AG08396 (cell line): ENCODE data around the gene GAL3ST1.

Experiments
- DNase-seq: peaks from one replicate; pipeline ENCODE4 v3.0.0; 2012; ENCODE audit warnings: low spot score, mixed read lengths

The GAL3ST1 gene

GRCh38 chr22:30531651-30532608 is 42.5 kb downstream of the GAL3ST1 start:
- no peak for DNase-seq

GRCh38 chr22:30526656-30527055 is 47.8 kb downstream of the GAL3ST1 start:
- no peak for DNase-seq

GRCh38 chr22:30523646-30524489 is 50.6 kb downstream of the GAL3ST1 start:
- no peak for DNase-seq

GRCh38 chr22:30521368-30522156 is 52.9 kb downstream of the GAL3ST1 start:
- DNase-seq: no peak

- no peak for DNase-seq
Measured at GRCh38 chr22:30519842-30520425, 54.5 kb downstream of the GAL3ST1 start.

- DNase-seq: no peak
Measured at GRCh38 chr22:30516731-30517130, 57.7 kb downstream of the GAL3ST1 start.

GRCh38 chr22:30516273-30516672 is 58.2 kb downstream of the GAL3ST1 start:
- DNase-seq: no peak

- DNase-seq: no peak
Measured at GRCh38 chr22:30514252-30514651, 60.2 kb downstream of the GAL3ST1 start.

- DNase-seq: no peak
Measured at GRCh38 chr22:30513462-30513861, 61.0 kb downstream of the GAL3ST1 start.

- DNase-seq: no peak
Measured at GRCh38 chr22:30511911-30512310, 62.6 kb downstream of the GAL3ST1 start.

GRCh38 chr22:30511109-30511508 is 63.4 kb downstream of the GAL3ST1 start:
- DNase-seq: no peak

GRCh38 chr22:30508216-30508615 is 66.2 kb downstream of the GAL3ST1 start:
- DNase-seq: no peak

GRCh38 chr22:30507670-30508069 is 66.8 kb downstream of the GAL3ST1 start:
- DNase-seq: no peak

- DNase-seq: no peak
Measured at GRCh38 chr22:30506507-30506968, 67.9 kb downstream of the GAL3ST1 start.
